OCI-LY1 (cell line): ENCODE measurements around the gene ELN.

Experiments
- CTCF ChIP-seq: fragments of 200-600 bp; sonication (generic), shearing (Covaris generic); IDR thresholded peaks from 2 replicates; pipeline ENCODE4 v1.5.1; 2017; ENCODE audit warnings: mild to moderate bottlenecking, antibody characterized with exemption, low read length, moderate library complexity, mixed read lengths
- EZH2 ChIP-seq: fragments of 200-600 bp; sonication (generic), shearing (Covaris generic); IDR thresholded peaks from 2 replicates; pipeline ENCODE4 v1.8.0; 2017; ENCODE audit warnings: borderline replicate concordance, mixed run types, mild to moderate bottlenecking, antibody characterized with exemption, low read length, moderate library complexity, mixed read lengths

DNA sequence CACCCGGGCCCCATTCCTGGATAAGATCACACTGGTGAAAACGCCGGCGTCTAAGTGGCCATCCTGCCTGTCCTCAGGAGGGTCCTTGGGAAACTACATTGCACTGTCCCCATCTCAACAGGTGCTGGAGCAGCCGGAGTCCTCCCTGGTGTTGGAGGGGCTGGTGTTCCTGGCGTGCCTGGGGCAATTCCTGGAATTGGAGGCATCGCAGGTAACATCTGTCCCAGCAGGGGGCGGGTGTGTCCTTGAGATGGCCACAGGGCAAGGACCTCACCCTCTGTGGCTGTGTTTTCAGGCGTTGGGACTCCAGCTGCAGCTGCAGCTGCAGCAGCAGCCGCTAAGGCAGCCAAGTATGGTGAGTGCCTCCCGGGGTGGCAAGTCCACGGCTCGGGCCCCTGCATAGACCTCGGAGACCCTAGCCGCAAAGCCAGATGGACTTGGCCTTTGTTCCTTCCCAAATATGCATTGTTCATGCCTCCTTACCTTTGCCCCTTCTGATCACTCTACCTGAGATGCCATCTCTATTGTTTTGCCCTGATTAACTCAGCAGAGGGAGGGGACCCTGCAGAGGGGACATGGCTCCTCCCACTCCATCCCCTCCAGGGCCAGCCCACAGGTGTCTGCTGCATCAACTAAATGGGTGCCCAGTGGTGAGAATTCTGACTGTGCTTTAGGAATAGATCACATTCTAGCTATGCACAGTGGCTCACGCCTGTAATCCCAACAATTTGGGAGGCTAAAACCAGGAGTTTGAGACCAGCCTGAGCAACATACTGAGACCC lies 23.8 kb downstream of the ELN start:
- TF ChIP-seq CTCF (peak; percentile 41; the same call in 1 of the 2 replicates), EZH2 (no peak)
